PC-9 (cell line): ENCODE measurements around the gene FBLN2.

ENCODE experiments used
- EZH2 ChIP-seq: fragments of 200-600 bp; sonication (generic); IDR thresholded peaks from 2 replicates; pipeline ENCODE4 v1.8.0; 2017; ENCODE audit warnings: antibody characterized with exemption, low read depth
- TF ChIP-seq, protein P1 (sequence below): fragments of 200-600 bp; sonication (generic); conservative IDR thresholded peaks from 2 replicates; pipeline ENCODE4 v1.6.1; 2017; ENCODE audit warnings: mixed run types, antibody characterized with exemption, mild to moderate bottlenecking, moderate library complexity

DNA sequence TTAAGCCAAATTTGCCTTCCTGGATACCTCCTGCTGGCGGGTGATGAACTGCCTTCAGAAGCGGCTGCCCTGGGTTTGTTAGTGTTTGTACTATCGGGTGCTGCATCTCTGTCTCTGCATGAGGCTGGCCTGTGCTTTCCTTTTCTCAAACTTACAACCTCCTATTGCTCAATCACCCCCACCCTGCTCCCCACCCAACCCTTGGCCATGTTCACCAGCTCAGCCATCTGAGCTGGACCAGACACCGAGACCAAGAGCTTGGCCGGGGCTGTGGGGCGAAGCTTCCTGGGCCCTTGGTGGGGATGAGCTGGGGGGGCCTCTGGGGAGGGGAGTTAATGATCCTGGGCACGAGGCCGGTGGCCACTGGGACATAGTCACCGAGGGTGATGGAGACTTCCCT is 16.8 kb upstream of the FBLN2 start:
- no peak for TF ChIP-seq EZH2
- TF ChIP-seq, protein P1, sequence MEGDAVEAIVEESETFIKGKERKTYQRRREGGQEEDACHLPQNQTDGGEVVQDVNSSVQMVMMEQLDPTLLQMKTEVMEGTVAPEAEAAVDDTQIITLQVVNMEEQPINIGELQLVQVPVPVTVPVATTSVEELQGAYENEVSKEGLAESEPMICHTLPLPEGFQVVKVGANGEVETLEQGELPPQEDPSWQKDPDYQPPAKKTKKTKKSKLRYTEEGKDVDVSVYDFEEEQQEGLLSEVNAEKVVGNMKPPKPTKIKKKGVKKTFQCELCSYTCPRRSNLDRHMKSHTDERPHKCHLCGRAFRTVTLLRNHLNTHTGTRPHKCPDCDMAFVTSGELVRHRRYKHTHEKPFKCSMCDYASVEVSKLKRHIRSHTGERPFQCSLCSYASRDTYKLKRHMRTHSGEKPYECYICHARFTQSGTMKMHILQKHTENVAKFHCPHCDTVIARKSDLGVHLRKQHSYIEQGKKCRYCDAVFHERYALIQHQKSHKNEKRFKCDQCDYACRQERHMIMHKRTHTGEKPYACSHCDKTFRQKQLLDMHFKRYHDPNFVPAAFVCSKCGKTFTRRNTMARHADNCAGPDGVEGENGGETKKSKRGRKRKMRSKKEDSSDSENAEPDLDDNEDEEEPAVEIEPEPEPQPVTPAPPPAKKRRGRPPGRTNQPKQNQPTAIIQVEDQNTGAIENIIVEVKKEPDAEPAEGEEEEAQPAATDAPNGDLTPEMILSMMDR = no peak
